Tibial nerve (tissue), 4 donors: Measurements from ENCODE around the gene RHOG.

Experiments used
- EP300 ChIP-seq, 2 donors: sonication (generic); formaldehyde crosslinking; IDR thresholded peaks; one replicate each; pipeline ENCODE4 v1.6.1; 2017; ENCODE audit warnings: antibody characterized with exemption in 2 of 2, mild to moderate bottlenecking in 1 of 2
- POLR2A ChIP-seq, 2 donors: fragments of 450-650 bp; IDR thresholded peaks; one replicate each; pipeline ENCODE4 v1.6.1; 2017; ENCODE audit warnings: antibody characterized with exemption in 2 of 2, mild to moderate bottlenecking in 2 of 2, moderate library complexity in 2 of 2
- TF ChIP-seq, protein P1 (sequence below), 5 experiments: fragments of 200-600 bp in 3 of 5; fragments of 450-650 bp in 2 of 5; sonication (generic) in 3 of 5; IDR thresholded peaks; one replicate each; pipeline ENCODE4 v1.5.1; 2016 to 2019; ENCODE audit warnings: antibody characterized with exemption in 5 of 5, mild to moderate bottlenecking in 3 of 5, moderate library complexity in 2 of 5

GRCh38 chr11:3873712-3874349, 33.1 kb upstream of the RHOG start:
- TF ChIP-seq, protein P1, sequence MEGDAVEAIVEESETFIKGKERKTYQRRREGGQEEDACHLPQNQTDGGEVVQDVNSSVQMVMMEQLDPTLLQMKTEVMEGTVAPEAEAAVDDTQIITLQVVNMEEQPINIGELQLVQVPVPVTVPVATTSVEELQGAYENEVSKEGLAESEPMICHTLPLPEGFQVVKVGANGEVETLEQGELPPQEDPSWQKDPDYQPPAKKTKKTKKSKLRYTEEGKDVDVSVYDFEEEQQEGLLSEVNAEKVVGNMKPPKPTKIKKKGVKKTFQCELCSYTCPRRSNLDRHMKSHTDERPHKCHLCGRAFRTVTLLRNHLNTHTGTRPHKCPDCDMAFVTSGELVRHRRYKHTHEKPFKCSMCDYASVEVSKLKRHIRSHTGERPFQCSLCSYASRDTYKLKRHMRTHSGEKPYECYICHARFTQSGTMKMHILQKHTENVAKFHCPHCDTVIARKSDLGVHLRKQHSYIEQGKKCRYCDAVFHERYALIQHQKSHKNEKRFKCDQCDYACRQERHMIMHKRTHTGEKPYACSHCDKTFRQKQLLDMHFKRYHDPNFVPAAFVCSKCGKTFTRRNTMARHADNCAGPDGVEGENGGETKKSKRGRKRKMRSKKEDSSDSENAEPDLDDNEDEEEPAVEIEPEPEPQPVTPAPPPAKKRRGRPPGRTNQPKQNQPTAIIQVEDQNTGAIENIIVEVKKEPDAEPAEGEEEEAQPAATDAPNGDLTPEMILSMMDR (IDR thresholded peaks at IDR 0.05) = no peak
- TF ChIP-seq EP300 (IDR thresholded peaks at IDR 0.05) (no peak), POLR2A (IDR thresholded peaks at IDR 0.05) (no peak)
